Measurements from ENCODE around the gene ARHGEF2.
"Not testable (repeated sequence)": the region's sequence is repeated elsewhere in the genome, so short reads cannot be mapped to it uniquely, and the experiment has no call there.

Gene ARHGEF2

GRCh38 chr1:155932487-155932886 lies 45.9 kb downstream of the ARHGEF2 start:
- Mint-ChIP-seq H3K9me3 (no peaks in the 10 kb centered on the region), H3K27ac (peak overlapping the region; percentile 74), H3K4me1 (peaks cover 45% of the 10 kb centered on the region), H3K27me3 (no peaks in the 10 kb centered on the region), H3K36me3 (ENCODE audit: low read depth) (peaks cover 44% of the 10 kb centered on the region), H3K4me3 (no peak overlapping the region)
- no peak for DNase-seq
- no peak for ATAC-seq

DNA sequence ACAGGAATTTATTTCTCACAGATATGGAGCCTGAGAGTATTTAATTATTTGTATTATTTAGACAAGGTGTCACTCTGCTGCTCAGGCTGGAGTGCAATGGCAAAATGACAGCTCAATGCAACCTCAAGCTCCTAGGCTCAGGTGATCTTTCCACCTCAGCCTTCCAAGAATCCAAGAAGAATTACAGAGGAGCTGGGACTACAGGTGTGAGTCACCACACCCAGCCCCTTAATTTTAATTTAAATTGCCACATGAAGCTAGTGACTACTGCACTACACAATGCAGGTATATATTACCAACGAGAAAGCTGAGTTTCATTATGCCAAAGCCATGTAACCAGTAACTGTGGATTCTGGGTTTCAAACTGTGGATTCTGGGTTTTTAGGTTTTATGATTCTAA lies 46.3 kb downstream of the ARHGEF2 start:
- Mint-ChIP-seq H3K27ac (peak overlapping the region; percentile 74), H3K36me3 (ENCODE audit: low read depth) (peaks cover 48% of the 10 kb centered on the region), H3K4me1 (peaks cover 45% of the 10 kb centered on the region), H3K27me3 (no peaks in the 10 kb centered on the region), H3K9me3 (no peaks in the 10 kb centered on the region), H3K4me3 (no peak overlapping the region)
- ATAC-seq (no peak), DNase-seq (no peak)

- no peak overlapping the region for H3K4me3 Mint-ChIP-seq
- ATAC-seq (no peak), DNase-seq (no peak)
- H3K27me3 Mint-ChIP-seq = no peaks in the 10 kb centered on the region
- peaks cover 49% of the 10 kb centered on the region for H3K4me1 Mint-ChIP-seq
- H3K9me3 Mint-ChIP-seq = no peaks in the 10 kb centered on the region
- peak overlapping the region; percentile 74 for H3K27ac Mint-ChIP-seq
- H3K36me3 Mint-ChIP-seq (ENCODE audit: low read depth) = peaks cover 54% of the 10 kb centered on the region
These were observed 46.9 kb downstream of the ARHGEF2 start for GRCh38 chr1:155931332-155932038.

- not testable (repeated sequence) for H3K4me3 Mint-ChIP-seq, H3K9me3 Mint-ChIP-seq, DNase-seq, H3K27me3 Mint-ChIP-seq, ATAC-seq
- H3K27ac Mint-ChIP-seq = peak overlapping the region; percentile 73
- H3K36me3 Mint-ChIP-seq (ENCODE audit: low read depth) = peaks cover 61% of the 10 kb centered on the region
- peaks cover 45% of the 10 kb centered on the region for H3K4me1 Mint-ChIP-seq
These were observed 47.6 kb downstream of the ARHGEF2 start for GRCh38 chr1:155930725-155931124.

GRCh38 chr1:155929057-155929456 lies 49.3 kb downstream of the ARHGEF2 start:
- peaks cover 67% of the 10 kb centered on the region for H3K36me3 Mint-ChIP-seq (ENCODE audit: low read depth)
- H3K27ac Mint-ChIP-seq = peak overlapping the region; percentile 57
- H3K4me1 Mint-ChIP-seq = peaks cover 45% of the 10 kb centered on the region
- H3K27me3 Mint-ChIP-seq = no peaks in the 10 kb centered on the region
- ATAC-seq (no peak), DNase-seq (no peak)
- no peak overlapping the region for H3K4me3 Mint-ChIP-seq
- H3K9me3 Mint-ChIP-seq = no peaks in the 10 kb centered on the region

DNA sequence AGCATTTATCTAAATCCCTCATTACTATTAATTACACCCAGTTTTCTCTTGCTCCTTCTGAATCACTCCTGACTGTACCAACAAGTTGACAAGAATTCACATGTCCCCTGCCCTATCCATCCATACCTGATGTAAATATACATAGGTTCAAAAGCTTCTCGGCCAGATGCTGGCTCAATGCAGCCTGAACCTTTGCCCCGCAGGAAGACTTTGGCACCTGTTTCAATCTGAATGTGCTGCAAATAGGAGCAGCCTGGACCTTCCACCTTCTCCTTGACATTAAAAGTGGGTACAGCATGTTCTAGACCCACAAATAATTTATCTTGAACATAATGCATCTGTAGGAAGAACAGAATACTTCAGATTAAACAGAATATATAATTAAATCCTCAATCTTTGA lies 52.8 kb downstream of the ARHGEF2 start:
- Mint-ChIP-seq H3K36me3 (ENCODE audit: low read depth) (peaks cover 74% of the 10 kb centered on the region), H3K27ac (no peak overlapping the region), H3K27me3 (no peaks in the 10 kb centered on the region), H3K4me1 (peaks cover 21% of the 10 kb centered on the region), H3K4me3 (no peak overlapping the region), H3K9me3 (no peaks in the 10 kb centered on the region)
- DNase-seq (no peak), ATAC-seq (no peak)

GRCh38 chr1:155920717-155921116 lies 57.6 kb downstream of the ARHGEF2 start:
- H3K9me3 Mint-ChIP-seq = no peaks in the 10 kb centered on the region
- no peak overlapping the region for H3K4me3 Mint-ChIP-seq
- DNase-seq (no peak), ATAC-seq (no peak)
- no peak overlapping the region for H3K27ac Mint-ChIP-seq
- H3K4me1 Mint-ChIP-seq = peaks cover 5% of the 10 kb centered on the region
- H3K27me3 Mint-ChIP-seq = no peaks in the 10 kb centered on the region
- H3K36me3 Mint-ChIP-seq (ENCODE audit: low read depth) = peaks cover 68% of the 10 kb centered on the region

DNA sequence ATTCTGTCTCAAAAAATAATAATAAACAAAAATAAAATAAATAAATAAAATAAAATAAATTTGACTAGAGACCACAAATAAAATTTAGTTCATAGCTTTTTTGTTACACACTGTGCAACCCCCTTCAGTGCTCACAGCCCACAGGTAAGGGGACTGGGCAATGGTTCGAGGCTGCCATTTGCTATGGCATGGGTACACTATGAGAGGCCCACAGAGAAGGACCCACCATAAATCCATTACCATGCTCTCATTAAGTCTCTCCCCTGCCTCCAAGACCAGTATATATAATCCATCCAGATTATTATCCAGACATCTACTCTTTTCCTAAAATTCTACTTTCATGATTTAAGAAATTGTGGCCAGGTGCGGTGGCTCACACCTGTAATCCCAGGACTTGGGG lies 58.5 kb downstream of the ARHGEF2 start:
- no peak overlapping the region for H3K4me3 Mint-ChIP-seq
- ATAC-seq (no peak), DNase-seq (no peak)
- peaks cover 68% of the 10 kb centered on the region for H3K36me3 Mint-ChIP-seq (ENCODE audit: low read depth)
- no peak overlapping the region for H3K27ac Mint-ChIP-seq
- H3K4me1 Mint-ChIP-seq = peaks cover 5% of the 10 kb centered on the region
- H3K27me3 Mint-ChIP-seq = no peaks in the 10 kb centered on the region
- H3K9me3 Mint-ChIP-seq = no peaks in the 10 kb centered on the region

- no peak overlapping the region for H3K27ac Mint-ChIP-seq
- H3K4me1 Mint-ChIP-seq = peaks cover 5% of the 10 kb centered on the region
- no peaks in the 10 kb centered on the region for H3K27me3 Mint-ChIP-seq
- no peak overlapping the region for H3K4me3 Mint-ChIP-seq
- DNase-seq (no peak), ATAC-seq (no peak)
- no peaks in the 10 kb centered on the region for H3K9me3 Mint-ChIP-seq
- peaks cover 74% of the 10 kb centered on the region for H3K36me3 Mint-ChIP-seq (ENCODE audit: low read depth)
These were observed 59.7 kb downstream of the ARHGEF2 start for GRCh38 chr1:155918660-155919059.

GRCh38 chr1:155913969-155914757 lies 64.2 kb downstream of the ARHGEF2 start:
- Mint-ChIP-seq H3K36me3 (ENCODE audit: low read depth) (peaks cover 70% of the 10 kb centered on the region), H3K27ac (no peak overlapping the region), H3K4me3 (no peak overlapping the region), H3K9me3 (no peaks in the 10 kb centered on the region), H3K4me1 (peaks cover 30% of the 10 kb centered on the region), H3K27me3 (no peaks in the 10 kb centered on the region)
- DNase-seq (no peak), ATAC-seq (no peak)

DNA sequence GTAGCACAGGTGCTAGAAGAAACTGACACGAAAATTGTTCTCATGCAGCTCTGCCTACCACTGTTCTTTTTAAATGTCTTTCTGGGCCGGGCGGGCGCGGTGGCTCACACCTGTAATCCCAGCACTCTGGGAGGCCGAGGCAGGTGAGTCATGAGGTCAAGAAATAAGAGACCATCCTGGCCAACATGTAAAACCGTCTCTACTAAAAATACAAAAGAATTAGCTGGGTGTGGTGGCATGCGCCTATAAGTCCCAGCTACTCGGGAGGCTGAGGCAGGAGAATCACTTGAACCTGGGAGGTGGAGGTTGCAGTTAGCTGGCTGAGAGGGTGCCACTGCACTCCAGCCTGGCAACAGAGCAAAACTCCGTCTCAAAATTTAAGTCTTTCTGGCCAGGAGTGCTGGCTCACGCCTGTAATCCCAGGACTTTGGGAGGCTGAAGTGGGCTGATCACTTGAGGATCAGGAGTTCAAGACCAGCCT lies 66.3 kb downstream of the ARHGEF2 start:
- ATAC-seq (no peak), DNase-seq (peak; percentile 9)
- no peaks in the 10 kb centered on the region for H3K9me3 Mint-ChIP-seq
- H3K4me3 Mint-ChIP-seq = peak overlapping the region; percentile 87
- peak overlapping the region; percentile 90 for H3K27ac Mint-ChIP-seq
- no peaks in the 10 kb centered on the region for H3K27me3 Mint-ChIP-seq
- peaks cover 69% of the 10 kb centered on the region for H3K36me3 Mint-ChIP-seq (ENCODE audit: low read depth)
- peaks cover 27% of the 10 kb centered on the region for H3K4me1 Mint-ChIP-seq

- Mint-ChIP-seq H3K4me1 (peaks cover 27% of the 10 kb centered on the region), H3K4me3 (peak within 1 kb of the TSS; percentile 87), H3K27me3 (no peaks in the 10 kb centered on the region), H3K36me3 (ENCODE audit: low read depth) (peaks cover 62% of the 10 kb centered on the region), H3K27ac (peak within 1 kb of the TSS; percentile 90), H3K9me3 (no peaks in the 10 kb centered on the region)
- DNase-seq = peak; percentile 90
- peak; percentile 85 for ATAC-seq
These were observed 66.9 kb downstream of the ARHGEF2 start, which contains the start of gene RIT1 for GRCh38 chr1:155911156-155912055. Gene RIT1 (minus strand): TSS chr1:155911349. CDS start chr1:155910761, 588 bp downstream.

DNA sequence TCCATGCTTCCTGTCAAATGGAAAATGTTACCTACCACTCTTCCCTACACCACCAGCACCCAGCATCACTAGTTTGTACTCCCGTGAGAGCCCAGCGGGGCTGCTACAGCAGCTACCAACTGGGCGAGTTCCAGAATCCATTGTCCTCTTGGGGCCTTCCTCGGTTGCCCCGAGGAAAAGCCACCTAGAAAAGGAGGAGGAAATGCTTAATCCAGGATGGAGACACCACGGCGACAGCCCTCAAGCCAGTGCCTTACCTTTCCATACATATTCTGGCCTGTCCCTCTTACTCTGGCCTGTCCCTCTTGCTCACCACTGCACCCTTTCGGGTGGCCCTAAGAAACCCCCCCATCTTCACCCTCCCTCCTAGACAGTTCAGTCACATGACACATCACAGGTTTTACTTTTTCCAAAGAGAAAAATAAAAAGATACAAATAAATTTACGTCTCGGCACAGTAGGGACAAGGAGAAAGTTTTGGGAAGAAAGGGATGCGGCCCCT lies 67.7 kb downstream of the ARHGEF2 start:
- H3K4me1 Mint-ChIP-seq = peaks cover 27% of the 10 kb centered on the region
- DNase-seq (peak; percentile 15), ATAC-seq (no peak)
- no peaks in the 10 kb centered on the region for H3K27me3 Mint-ChIP-seq
- peak overlapping the region; percentile 87 for H3K4me3 Mint-ChIP-seq
- no peaks in the 10 kb centered on the region for H3K9me3 Mint-ChIP-seq
- peaks cover 57% of the 10 kb centered on the region for H3K36me3 Mint-ChIP-seq (ENCODE audit: low read depth)
- peak overlapping the region; percentile 90 for H3K27ac Mint-ChIP-seq

GRCh38 chr1:155909894-155910293 lies 68.5 kb downstream of the ARHGEF2 start:
- Mint-ChIP-seq H3K36me3 (ENCODE audit: low read depth) (peaks cover 52% of the 10 kb centered on the region), H3K27ac (peak overlapping the region; percentile 90), H3K4me3 (peak overlapping the region; percentile 87), H3K27me3 (no peaks in the 10 kb centered on the region), H3K4me1 (peaks cover 27% of the 10 kb centered on the region), H3K9me3 (no peaks in the 10 kb centered on the region)
- ATAC-seq = no peak
- no peak for DNase-seq

Data from activated naive CD8-positive, alpha-beta T cell treated with anti-CD3 and anti-CD28 coated beads, Interleukin-2, amount 50 U/mL, for 24 hours (primary cell).